HK-2 (cell line): ENCODE measurements around the gene RAB4B.
"Not testable (repeated sequence)": the region's sequence is repeated elsewhere in the genome, so short reads cannot be mapped to it uniquely, and the experiment has no call there.

Experiments
- DNase-seq: peaks from one replicate; pipeline ENCODE4 v3.0.0-alpha.2; 2018; ENCODE audit not compliant: unreplicated experiment

Gene RAB4B

DNA sequence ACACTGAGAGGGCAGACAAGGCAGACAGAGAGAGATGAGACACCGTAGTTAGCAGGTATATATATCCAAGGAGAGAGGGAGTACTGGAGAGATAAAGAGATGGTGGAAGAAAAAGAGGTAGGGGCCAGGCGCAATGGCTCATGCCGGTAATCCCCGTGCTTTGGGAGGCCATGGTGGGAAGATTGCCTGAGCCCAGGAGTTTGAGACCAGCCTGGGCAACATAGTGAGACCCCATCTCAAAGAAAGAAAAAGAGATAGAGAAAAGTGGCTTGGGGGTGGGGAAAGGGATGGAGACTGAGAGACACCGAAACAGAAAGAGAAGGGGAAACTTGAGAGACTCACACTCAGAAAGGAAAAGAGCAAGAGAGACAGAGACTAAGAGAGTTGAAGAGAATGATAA lies 2.5 kb downstream of the RAB4B start:
- DNase-seq = no peak

DNA sequence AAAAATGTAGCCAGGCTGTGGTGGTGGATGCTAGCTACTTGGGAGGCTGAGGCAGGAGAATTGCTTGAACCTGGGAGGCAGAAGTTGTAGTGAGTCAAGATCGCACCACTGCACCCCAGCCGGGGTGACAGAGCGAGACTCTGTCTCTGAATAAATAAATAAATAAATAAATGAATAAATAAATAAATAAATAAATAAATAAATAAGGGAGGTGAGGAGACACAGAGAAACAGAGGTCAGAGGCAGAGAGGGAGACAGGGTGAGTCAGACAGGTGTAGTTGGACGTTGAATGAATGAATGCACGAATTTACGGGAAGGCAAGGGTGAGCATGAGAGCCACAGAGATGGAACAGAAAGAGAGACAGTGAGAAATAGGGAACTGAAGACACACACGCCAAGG lies 3.1 kb downstream of the RAB4B start:
- DNase-seq = no peak

DNA sequence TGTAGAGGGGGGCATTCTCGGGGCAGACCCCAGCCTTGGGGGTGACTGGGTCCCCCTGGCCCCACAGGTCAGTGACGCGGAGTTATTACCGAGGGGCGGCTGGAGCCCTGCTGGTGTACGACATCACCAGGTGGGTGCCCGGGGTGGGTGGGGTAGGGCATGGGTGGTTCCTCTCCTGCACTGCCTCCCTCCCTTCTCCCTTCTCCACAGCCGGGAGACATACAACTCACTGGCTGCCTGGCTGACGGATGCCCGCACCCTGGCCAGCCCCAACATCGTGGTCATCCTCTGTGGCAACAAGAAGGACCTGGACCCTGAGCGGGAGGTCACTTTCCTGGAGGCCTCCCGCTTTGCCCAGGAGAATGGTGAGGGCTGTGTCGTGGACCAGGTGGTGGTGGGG lies 5.7 kb downstream of the RAB4B start:
- no peak for DNase-seq

DNA sequence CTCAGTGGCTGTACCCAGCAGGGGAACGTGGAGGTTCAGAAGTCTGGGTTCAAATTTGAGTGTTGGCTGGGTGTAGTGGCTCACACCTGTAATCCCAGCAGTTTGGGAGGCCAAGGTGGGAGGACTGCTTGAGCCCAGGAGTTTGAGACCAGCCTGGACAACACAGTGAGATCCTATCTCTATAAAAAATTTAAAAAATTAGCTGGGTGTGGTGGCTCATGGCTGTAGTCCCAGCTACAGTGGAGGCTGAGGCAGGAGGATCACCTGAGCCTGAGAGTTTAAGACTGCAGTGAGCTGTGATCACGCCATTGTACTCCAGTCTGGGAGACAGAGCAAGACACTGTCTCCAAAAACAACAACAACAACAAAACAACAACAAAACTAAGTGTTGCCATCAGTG lies 6.1 kb downstream of the RAB4B start:
- not testable (repeated sequence) for DNase-seq

DNA sequence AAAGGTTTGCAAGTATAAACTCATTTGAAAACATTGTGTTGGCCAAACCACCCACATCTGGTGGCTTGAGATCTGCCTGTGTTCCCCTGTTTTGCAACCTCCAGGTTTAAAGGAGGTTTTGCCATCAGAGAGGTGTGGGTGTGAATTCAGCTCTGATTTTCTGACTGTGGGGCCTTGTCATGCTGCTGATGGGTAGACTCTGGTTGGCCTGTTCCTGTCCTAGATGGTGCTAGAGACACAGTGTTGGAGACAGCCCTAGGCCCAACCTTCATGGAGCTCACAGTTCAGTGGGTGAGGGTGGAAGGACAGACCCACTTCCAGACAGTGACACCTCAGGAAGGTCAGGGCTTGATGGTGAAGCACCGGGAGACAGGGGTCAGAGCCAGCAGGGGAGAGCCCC lies 7.5 kb downstream of the RAB4B start:
- DNase-seq = no peak

DNA sequence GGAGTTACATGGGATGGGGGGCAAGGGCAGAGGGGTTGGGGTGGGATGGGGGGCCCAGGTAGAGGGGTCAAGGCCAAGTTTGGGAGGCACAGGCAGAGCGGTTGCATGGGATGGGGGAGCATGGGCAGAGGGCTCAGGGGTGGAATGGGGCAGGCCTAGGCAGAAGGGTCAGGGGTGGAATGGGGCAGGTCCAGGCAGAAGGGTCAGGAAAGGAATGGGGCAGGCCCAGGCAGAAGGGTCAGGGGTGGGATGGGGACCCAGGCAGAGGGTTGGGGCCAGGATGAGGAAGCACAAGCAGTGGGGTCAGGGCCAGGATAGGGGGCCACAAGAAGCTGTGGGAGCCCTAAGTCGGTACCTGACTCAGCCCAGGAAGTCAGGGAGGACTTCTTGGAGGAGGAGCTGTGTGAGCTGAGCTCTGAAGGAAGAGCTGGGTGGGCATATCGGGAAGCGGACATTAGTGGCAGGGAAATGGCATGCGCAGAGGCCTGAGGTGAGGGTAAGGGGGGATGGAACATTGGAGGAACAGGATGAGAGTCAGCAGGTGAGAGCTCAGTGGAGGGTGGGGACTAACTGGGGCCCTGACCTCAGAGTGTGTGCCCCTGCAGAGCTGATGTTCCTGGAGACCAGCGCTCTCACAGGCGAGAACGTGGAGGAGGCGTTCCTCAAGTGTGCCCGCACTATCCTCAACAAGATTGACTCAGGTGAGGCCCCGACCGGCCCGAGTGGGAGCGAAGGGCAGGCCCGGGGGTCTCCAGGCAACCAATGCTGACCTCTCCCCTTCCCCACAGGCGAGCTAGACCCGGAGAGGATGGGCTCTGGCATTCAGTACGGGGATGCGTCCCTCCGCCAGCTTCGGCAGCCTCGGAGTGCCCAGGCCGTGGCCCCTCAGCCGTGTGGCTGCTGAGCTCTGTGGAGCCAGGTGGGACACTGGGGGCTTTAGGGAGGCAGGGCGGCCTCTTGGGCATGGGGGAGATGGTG lies 8.3 kb downstream of the RAB4B start:
- no peak for DNase-seq

DNA sequence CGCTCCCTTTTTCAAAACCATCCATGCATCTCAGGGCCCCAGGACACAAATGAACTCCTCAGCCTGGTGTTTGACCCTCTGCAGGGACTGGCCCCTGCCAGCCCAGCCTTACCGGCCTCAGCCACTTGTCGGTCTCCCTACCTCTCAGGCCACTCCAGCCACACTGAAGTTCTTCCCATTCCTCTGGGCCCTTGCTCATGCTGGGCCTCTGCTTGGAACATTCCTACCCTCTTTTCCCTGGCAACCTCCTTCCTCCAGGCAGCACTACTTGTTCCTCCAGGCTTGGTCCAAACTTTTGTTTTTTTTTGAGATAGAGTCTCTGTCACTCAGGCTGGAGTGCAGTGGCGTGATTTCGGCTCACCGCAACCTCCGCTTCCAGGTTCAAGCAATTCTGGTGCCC lies 13.3 kb downstream of the RAB4B start:
- DNase-seq = no peak

DNA sequence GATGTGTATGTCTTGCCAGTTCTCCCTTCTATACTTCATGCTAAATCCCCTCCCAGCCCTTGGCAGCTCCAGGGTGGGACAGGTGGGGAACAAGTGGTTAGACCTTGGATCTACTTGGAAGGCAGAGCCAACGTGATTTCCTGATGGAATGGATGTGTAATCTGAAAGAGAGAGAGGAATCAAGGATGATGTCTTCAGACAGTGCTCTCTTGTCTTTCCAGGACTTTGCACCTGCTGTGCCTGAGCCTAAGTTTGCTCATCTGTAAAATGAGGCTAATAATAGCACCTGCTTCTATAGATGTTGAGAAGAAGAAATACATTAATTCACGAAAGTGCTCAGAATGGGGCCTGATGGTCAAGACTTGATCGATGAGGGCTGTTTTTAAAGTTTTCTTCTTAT lies 13.9 kb downstream of the RAB4B start:
- DNase-seq = no peak

DNA sequence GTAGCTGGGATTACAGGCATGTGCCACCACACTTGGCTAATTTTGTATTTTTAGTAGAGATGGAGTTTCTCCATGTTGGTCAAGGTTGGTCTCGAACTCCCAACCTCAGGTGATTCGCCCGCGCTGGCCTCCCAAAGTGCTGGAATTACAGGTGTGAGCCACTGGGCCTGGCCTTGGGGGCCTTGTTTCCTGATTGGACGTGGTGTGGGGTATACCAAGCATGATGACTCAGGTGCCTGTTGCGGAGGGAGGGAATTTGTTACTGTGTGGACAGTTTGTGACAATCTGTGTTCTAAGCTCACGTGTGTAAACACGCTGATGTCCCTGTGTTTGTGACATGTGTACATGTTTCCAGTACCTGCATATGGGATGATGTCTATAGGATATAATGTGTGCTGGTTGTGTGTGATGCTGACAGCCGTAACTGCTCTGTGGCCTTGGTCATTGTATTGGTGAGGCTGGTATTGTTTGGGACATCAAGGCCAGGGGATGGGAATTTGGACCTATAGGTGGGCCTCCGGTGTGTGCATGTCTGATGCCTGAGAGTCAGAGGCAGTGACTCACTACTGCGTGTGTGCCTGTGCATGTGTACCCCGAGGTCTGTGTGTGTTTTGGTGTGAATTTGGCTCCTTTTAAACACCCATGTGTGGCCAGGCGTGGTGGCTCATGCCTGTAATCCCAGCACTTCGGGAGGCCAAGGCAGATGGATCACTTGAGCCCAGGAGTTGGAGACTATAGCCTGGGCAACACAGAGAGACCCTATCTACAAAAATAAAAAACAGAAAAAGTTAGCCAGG lies 19.3 kb downstream of the RAB4B start:
- no peak for DNase-seq

DNA sequence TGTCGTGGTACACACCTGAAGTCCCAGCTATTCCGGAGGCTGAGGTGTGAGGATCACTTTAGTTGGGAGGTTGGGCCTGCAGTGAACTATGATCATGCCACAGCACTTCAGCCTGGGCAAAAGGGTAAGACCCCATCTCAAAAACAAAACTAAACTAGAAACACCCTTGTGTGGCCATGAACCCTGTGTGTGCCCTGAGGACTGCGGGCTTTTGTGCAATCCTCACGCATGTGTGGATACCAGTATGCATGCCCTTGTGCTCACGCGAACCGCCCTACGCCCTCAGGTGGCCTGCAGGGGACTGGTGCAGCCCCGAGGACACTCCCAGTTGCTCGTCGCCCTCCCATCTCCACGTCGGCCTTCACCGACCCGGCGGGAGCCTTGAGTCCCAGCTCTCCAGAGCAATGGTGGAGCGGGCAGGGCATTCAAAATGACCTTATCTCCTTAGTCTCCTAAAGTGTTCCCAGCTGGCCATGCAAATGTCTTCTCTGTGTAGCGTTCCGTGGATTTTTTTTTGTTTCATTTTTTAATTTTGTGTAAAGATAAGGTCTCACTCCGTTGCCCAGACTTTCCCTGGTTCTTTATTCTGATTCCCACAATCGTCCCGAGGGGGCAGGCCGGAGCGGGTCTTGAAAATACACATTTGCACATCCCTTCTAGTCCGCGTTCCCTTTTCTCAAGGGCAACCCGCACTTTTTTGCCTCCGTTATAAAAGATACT lies 20.1 kb downstream of the RAB4B start:
- DNase-seq = peak; percentile 81

DNA sequence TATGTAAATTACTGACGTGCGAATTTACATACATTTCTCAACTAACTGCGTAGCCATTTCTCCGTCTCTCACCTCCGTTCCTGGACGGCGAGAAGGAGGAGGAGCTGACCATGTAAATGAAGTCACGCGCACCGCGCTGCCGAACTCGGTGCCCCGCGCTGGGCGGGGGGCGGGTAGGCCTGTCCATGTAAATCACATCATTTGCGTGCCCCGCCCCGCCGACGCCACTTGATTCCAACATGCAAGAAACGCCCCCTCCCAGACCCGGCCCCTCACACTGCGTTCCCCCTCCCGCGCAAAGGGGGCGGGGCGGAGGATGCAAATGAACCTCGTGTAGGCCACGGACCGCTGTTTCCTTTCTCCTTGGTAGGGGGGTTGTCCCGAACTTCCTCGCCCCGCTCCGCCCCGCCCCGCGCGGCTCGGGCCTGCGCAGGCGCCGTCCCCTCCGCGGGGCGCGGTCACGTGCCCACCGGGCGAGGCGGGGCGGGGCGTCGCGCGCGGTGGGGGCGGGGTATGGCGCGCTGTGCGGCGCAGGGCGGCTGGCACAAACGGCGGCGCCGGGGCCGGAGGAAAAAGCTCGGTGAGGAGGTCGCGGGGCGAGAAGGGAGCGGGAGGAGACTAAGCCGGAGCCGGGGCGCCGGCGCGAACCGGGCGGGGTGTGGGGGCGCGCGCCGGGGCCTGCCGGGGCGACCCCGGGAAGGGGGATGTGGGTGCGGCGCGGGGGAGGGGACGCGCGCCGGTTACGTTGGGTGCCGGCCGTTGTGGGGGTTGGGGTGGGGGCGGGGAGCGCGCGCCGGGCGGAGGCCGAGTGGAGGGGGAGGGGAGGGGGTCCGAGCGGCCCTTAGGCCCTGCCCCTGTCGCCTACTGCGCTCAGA lies 20.9 kb downstream of the RAB4B start, which contains the start of gene EGLN2:
TSS of gene EGLN2 (plus strand) at position 509 of the 875 bp plus-strand sequence. CDS start 1,382 bp downstream, outside the sequence.
- DNase-seq = peak; percentile 100

DNA sequence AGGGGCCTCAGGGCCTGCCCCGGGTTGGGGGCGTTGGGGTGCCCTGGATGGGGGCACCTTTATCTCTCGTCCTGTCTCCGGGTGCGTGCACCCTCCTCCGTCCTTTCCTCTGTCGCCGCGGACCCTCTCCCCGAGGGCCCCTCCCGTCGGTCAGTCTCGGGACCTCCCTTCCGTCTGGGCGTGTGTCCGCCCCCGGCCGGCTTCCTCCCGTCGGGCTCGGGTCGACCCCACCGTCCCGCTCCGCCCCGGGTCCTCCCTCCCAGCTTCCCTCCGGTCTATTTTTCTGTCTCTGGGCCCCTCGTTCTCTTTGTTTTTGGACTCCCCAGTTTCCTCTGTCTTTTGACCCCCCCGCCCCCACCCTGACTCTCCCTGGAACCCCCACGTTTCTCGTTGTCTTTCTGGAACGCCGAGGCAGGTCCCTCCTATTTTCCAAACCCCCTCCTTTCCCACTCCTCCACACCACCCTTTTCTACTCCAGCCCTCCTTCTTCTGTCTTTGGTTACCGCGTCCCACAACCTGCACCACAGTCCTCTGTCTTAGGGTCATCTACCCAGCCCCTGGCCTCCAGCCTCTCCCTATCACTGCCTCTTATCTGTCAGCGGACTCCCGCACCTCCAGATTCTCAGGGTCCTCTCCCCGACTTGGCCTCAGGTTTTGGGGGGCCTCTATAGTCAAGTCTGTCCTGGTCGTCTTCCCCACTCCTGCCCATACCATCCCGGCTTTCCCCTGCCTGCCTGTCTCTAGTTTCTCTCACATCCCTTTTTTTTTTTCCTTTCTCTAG lies 21.7 kb downstream of the RAB4B start:
- no peak for DNase-seq

DNA sequence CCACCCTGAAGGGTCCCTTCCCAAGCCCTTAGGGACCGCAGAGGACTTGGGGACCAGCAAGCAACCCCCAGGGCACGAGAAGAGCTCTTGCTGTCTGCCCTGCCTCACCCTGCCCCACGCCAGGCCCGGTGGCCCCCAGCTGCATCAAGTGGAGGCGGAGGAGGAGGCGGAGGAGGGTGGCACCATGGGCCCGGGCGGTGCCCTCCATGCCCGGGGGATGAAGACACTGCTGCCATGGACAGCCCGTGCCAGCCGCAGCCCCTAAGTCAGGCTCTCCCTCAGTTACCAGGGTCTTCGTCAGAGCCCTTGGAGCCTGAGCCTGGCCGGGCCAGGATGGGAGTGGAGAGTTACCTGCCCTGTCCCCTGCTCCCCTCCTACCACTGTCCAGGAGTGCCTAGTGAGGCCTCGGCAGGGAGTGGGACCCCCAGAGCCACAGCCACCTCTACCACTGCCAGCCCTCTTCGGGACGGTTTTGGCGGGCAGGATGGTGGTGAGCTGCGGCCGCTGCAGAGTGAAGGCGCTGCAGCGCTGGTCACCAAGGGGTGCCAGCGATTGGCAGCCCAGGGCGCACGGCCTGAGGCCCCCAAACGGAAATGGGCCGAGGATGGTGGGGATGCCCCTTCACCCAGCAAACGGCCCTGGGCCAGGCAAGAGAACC lies 22.4 kb downstream of the RAB4B start:
- DNase-seq = no peak

DNA sequence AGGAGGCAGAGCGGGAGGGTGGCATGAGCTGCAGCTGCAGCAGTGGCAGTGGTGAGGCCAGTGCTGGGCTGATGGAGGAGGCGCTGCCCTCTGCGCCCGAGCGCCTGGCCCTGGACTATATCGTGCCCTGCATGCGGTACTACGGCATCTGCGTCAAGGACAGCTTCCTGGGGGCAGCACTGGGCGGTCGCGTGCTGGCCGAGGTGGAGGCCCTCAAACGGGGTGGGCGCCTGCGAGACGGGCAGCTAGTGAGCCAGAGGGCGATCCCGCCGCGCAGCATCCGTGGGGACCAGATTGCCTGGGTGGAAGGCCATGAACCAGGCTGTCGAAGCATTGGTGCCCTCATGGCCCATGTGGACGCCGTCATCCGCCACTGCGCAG lies 22.9 kb downstream of the RAB4B start:
- no peak for DNase-seq

DNA sequence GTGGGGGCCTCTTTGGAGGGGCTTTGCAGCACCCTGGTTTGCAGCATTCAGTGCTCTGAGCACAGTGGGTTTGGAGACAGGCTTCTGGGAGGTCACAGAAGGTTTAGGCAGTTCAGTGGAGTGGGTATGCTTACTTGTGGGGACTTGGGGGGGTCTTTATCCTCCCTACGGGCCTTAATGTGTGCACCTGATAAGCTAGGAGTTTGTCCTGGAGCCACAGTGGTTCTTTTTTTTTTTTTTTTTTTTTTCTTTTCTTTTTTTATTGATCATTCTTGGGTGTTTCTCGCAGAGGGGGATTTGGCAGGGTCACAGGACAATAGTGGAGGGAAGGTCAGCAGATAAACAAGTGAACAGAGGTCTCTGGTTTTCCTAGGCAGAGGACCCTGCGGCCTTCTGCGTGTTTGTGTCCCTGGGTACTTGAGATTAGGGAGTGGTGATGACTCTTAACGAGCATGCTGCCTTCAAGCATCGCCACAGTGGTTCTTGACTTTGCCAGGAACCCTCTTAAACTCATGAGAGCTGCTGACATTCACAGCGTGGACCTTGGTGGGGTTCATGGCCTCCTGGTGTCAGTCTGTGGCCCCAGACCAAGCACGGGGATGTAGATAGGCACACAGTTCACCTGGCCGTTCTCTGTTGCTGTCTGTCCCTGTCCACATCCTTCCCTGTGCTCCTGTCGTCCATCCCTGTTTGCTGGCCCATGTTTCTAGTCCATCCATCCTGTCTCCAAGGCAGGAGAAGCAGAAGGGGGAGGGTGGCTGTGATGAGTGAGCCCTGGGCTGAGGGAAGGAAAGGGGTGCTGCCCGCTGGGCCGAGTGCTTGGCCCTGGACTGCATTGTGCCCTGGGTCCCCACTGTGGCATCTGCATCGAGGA lies 23.6 kb downstream of the RAB4B start:
- no peak for DNase-seq

DNA sequence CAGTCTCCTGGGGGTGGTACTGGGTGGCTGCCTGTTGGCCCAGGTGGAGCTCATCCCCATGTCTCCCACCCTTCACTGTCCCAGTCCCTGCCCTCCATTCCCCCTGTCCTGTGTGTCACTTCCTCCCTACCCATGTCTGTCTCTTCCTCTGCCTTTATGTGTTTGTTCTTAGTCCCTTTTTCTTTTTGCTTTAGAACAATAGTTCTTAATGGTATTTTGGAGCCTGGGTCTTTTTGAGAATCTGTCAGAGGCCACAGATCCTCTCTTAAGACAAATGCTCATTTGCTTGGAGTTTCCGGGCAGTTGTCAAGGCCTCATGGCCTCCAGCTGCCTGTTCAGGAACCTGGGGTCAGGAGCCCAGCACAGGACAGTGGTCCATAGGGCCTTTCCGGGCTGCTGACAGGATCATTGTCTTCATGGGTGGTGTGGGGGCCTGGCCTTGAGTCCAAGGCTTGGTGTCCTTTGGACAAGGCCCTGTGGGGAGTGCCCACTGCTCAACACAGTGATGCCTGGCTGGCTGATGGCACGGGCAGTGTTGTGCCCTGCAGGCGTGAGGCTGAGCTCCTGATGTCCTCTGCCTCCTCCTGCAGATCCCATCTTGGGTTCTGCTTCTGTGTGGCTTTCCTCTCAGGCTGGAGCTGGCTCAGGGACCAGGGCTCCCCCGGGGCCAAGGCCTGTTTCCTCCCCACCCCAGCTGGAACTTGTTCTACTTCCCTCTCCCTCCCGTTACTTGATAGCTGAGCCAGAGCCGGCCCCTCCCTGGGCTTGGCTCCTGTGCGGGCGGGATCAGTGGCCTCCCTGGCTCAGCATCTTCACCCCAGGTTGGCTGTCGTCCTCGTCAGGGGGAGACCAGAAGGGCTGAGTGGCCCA lies 24.5 kb downstream of the RAB4B start:
- DNase-seq = no peak

DNA sequence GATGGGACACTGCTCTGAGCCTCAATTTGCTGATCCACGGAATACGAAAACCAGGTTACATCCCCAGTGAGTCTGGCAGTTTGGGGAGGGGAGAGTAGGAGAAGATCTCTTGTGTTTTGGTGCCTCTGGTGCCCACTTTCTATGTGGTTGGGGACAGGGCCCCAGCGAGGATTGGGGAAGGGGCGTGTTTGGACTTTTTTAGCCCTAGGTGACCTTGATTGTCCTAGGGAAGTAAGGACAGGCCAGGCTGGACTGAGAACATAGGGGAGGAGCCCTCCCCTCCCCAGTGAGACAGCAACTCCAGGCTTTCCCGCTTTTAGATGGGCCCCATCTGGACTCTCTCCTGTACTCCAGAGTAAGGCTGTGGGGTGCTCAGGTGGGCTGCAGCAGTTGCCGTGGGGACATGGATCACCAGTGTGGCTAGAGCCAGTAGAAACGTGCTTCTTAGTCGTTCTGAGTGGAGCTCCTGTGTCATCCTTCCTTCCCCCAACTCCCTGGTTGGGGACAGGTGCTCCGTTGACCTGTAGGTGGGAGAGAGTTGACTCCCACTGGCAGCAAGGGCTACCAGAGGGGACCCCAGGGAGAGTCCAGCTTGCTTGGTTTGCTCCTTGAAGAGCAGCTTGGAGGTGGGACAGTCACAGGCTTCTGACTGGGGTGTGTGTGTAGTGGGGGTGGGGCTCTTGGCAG lies 25.3 kb downstream of the RAB4B start:
- DNase-seq = no peak
